GM12878 (cell line): Measurements from ENCODE around the gene DNMT3A. TPM values are rescaled to one million over a fixed set of nuclear protein-coding genes. Genes with fewer than 3 reads are reported as not detected.
A peak's percentile ranks its signal among the peaks of the same experiment; 100 is the strongest.

Experiments used
- ATAC-seq: fragments of 200-7000 bp; cut with Tn5 transposase; 3 replicates; pipeline ENCODE4 v1.9.1; 2020; ENCODE audit warnings: mild to moderate bottlenecking, moderate library complexity
- BruUV-seq: library from RNA; stranded (reverse); fragments of 400-500 nt; replicated peaks from 2 replicates; lab custom pipeline; 2021; lab: Mats Ljungman, UMichigan
- CTCF ChIA-PET: fragments of 300-600 bp; sonication (Branson Sonifier 250); formaldehyde crosslinking; extraction: SDS; loops from one replicate; lab custom pipeline; 2021; ENCODE audit warnings: inconsistent platforms; lab: Yijun Ruan, JAX
- POLR2A ChIA-PET: fragments of 350-600 bp; formaldehyde crosslinking; extraction: SDS; loops from one replicate; lab custom pipeline; 2021; ENCODE audit warnings: inconsistent platforms; lab: Charles Lee
- RAD21 ChIA-PET: fragments of 300-600 bp; sonication (Branson Sonifier 250); formaldehyde crosslinking; loops from one replicate; lab custom pipeline; 2023; ENCODE audit warnings: antibody characterized with exemption; ENCODE audit not compliant: unreplicated experiment; lab: Charles Lee
- SMC1A ChIA-PET: fragments of 300-600 bp; sonication (Branson Sonifier 250); formaldehyde crosslinking; loops from one replicate; lab custom pipeline; 2023; ENCODE audit not compliant: unreplicated experiment, uncharacterized antibody; lab: Charles Lee
- DNase-seq: peaks from one replicate; pipeline ENCODE4 v3.0.0-alpha.2; 2011; ENCODE audit warnings: low read depth, low spot score
- FAIRE-seq: peaks from 3 replicates; lab custom pipeline; 2011; peaks lifted over from hg19 to GRCh38; lab: Jason Lieb, UNC
- H2AFZ ChIP-seq: 2 replicates; pipeline ENCODE4 v1.6.0; 2011; ENCODE audit warnings: low read depth, low read length, control low read depth; ENCODE audit not compliant: control insufficient read depth
- H3K27ac ChIP-seq: 2 replicates; pipeline ENCODE4 v1.5.1; 2011; ENCODE audit warnings: control low read depth; ENCODE audit not compliant: control insufficient read depth, insufficient read depth
- H3K27me3 ChIP-seq, 2 experiments: replicated peaks in 1 of 2; 2 replicates each; pipeline versions ENCODE4 v1.6.0 to v1.6.1; 2011; ENCODE audit warnings: low read length in 1 of 2; ENCODE audit not compliant: control insufficient read depth in 2 of 2, insufficient read depth in 2 of 2
- H3K36me3 ChIP-seq, 2 experiments: 2 replicates each; pipeline ENCODE4 v1.5.1; 2011; ENCODE audit warnings: low read length in 1 of 2; ENCODE audit not compliant: control insufficient read depth in 2 of 2, insufficient read depth in 2 of 2
- H3K4me1 ChIP-seq: 2 replicates; pipeline ENCODE4 v1.6.1; 2011; ENCODE audit warnings: mild to moderate bottlenecking, low read length, moderate library complexity, mixed read lengths; ENCODE audit not compliant: control insufficient read depth, insufficient read depth
- H3K4me2 ChIP-seq: 2 replicates; pipeline ENCODE4 v1.6.0; 2011; ENCODE audit warnings: control low read depth; ENCODE audit not compliant: control insufficient read depth, insufficient read depth
- H3K4me3 ChIP-seq: fragments of 200-600 bp; sonication (generic); 2 replicates; pipeline ENCODE4 v1.5.1; 2016
- H3K79me2 ChIP-seq: 2 replicates; pipeline ENCODE4 v1.6.0; 2011; ENCODE audit warnings: low read length; ENCODE audit not compliant: control insufficient read depth, insufficient read depth
- H3K9ac ChIP-seq: 2 replicates; pipeline ENCODE4 v1.8.0; 2011; ENCODE audit warnings: low read length, control low read depth, mixed read lengths; ENCODE audit not compliant: control insufficient read depth, insufficient read depth
- H3K9me3 ChIP-seq: replicated peaks from 3 replicates; pipeline ENCODE4 v1.5.1; 2011; ENCODE audit warnings: mild to moderate bottlenecking, low read length; ENCODE audit not compliant: control insufficient read depth, insufficient read depth
- H4K20me1 ChIP-seq: 2 replicates; pipeline ENCODE4 v1.6.0; 2011; ENCODE audit not compliant: control insufficient read depth, insufficient read depth
- WGBS: methylation state at CpG from one replicate; pipeline ENCODE4 v1.1.6; 2016; ENCODE audit warnings: low lambda C conversion rate; ENCODE audit not compliant: insufficient replicate concordance, insufficient coverage; ENCODE audit errors: missing lambda C conversion rate; 5-methylcytosine and 5-hydroxymethylcytosine counted together
- in situ Hi-C: fragments of 300-500 bp; cut with MboI; formaldehyde crosslinking; loops from 9 replicates; pipeline ENCODE4 v1.14.3; 2018; ENCODE audit warnings: mixed read lengths
- intact Hi-C: fragments of 100-400 bp; cut with micrococcal nuclease; formaldehyde crosslinking; loops from one replicate; pipeline ENCODE4 v1.14.2; 2022; ENCODE audit not compliant: unreplicated experiment
- polyA plus RNA-seq, 11 experiments: library from polyadenylated mRNA; depleted of rRNA in 4 of 11; unstranded in 6 of 11; stranded (reverse) in 5 of 11; fragments of >200 nt; fragmentation: Nextera tagmentation in 4 of 11; fragmentation: Illumina TruSeq in 1 of 11; extraction: Ambion mirVana in 4 of 11; extraction: Trizol in 1 of 11; gene quantifications; 1 replicate in 1 of 11; 2 replicates in 10 of 11; pipeline versions ENCODE4 v1.2.1 to v1.2.3, GENCODE V29; 2011 to 2016; ENCODE audit warnings: inconsistent platforms in 2 of 11, missing spikeins in 2 of 11, low read depth in 1 of 11
- total RNA-seq, 4 experiments: library from RNA; depleted of rRNA in 3 of 4; stranded (reverse); fragments of >200 nt in 3 of 4; fragmentation: Illumina TruSeq in 1 of 4; extraction: Trizol in 1 of 4; gene quantifications; 2 replicates each; pipeline versions ENCODE4 v1.2.1 to v1.2.3, GENCODE V29; 2013 to 2021
- TF ChIP-seq, protein P1 (sequence below): fragments of 450-650 bp; IDR thresholded peaks from 2 replicates; pipeline ENCODE4 v1.6.1; 2016; ENCODE audit warnings: mild to moderate bottlenecking
- TF ChIP-seq, protein P2 (sequence below): fragments of 450-650 bp; formaldehyde crosslinking; IDR thresholded peaks from 2 replicates; pipeline ENCODE4 v1.4.0; 2020; ENCODE audit warnings: mild to moderate bottlenecking, moderate library complexity

Gene DNMT3A
- total and polyA plus RNA-seq, 10 of the 15 experiments (the other 5 are each of a cell fraction or from before 2014, with no cell fraction given): 7.4 to 51.6 (median 17.4) TPM

DNA sequence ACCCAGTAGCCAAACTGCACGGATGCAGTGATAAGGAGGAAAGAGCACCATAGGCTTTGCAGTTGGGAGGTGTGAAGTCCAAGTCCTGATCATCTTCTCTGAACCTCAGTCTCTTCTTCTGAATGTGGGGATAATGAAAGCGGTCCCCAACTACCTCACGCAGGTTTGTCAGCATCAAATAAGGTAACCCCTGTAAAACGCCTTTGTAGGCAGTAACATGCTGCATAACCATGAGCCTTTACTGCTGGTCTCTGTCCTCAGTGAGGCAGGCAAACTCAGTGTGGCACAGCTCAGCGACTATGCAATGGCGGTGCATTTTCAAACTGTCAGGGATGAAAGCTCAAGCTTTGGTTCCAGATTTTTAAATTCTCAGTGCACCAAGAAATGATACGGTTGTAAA, 46.1 kb downstream of the DNMT3A start:
- H3K27ac ChIP-seq: peak overlapping the region; percentile 81
- intact Hi-C loops: no loop called here
- ATAC-seq (no peak), DNase-seq (no peak), FAIRE-seq (no peak)
- BruUV-seq: no TSS peak
- ChIA-PET CTCF (interaction anchor here (0.9 to 3.8 kb wide), 5 partner anchors 14 to 271 kb away, joined by 3 to 30 read pairs (median 5); no protein-coding TSS in a partner anchor), SMC1A (interaction anchor here (1.4 to 4.0 kb wide), 5 partner anchors 7 to 66 kb away, joined by 4 to 24 read pairs (median 6); no protein-coding TSS in a partner anchor), POLR2A (interaction anchor here (1.9 to 2.9 kb wide), 2 partner anchors 15 to 22 kb away, joined by 8 to 12 read pairs; no protein-coding TSS in a partner anchor), RAD21 (interaction anchor here (1.2 to 2.0 kb wide), 5 partner anchors 21 to 121 kb away, joined by 3 to 7 read pairs (median 5); no protein-coding TSS in a partner anchor)
- H2AFZ ChIP-seq: peak overlapping the region; percentile 6
- H3K27me3 ChIP-seq: no peaks in the 10 kb centered on the region
- WGBS: 70% methylated on average over 7 of the region's 7 CpGs
- H3K4me3 ChIP-seq: peak overlapping the region; percentile 24; the same call in 1 of the 2 replicates
- peak overlapping the region; percentile 50 for H3K9ac ChIP-seq
- H4K20me1 ChIP-seq: no peaks in the 10 kb centered on the region
- TF ChIP-seq, protein P1, sequence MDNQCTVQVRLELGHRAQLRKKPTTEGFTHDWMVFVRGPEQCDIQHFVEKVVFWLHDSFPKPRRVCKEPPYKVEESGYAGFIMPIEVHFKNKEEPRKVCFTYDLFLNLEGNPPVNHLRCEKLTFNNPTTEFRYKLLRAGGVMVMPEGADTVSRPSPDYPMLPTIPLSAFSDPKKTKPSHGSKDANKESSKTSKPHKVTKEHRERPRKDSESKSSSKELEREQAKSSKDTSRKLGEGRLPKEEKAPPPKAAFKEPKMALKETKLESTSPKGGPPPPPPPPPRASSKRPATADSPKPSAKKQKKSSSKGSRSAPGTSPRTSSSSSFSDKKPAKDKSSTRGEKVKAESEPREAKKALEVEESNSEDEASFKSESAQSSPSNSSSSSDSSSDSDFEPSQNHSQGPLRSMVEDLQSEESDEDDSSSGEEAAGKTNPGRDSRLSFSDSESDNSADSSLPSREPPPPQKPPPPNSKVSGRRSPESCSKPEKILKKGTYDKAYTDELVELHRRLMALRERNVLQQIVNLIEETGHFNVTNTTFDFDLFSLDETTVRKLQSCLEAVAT: peak; percentile 63; the same call in 1 of the 2 replicates
- TF ChIP-seq, protein P2, sequence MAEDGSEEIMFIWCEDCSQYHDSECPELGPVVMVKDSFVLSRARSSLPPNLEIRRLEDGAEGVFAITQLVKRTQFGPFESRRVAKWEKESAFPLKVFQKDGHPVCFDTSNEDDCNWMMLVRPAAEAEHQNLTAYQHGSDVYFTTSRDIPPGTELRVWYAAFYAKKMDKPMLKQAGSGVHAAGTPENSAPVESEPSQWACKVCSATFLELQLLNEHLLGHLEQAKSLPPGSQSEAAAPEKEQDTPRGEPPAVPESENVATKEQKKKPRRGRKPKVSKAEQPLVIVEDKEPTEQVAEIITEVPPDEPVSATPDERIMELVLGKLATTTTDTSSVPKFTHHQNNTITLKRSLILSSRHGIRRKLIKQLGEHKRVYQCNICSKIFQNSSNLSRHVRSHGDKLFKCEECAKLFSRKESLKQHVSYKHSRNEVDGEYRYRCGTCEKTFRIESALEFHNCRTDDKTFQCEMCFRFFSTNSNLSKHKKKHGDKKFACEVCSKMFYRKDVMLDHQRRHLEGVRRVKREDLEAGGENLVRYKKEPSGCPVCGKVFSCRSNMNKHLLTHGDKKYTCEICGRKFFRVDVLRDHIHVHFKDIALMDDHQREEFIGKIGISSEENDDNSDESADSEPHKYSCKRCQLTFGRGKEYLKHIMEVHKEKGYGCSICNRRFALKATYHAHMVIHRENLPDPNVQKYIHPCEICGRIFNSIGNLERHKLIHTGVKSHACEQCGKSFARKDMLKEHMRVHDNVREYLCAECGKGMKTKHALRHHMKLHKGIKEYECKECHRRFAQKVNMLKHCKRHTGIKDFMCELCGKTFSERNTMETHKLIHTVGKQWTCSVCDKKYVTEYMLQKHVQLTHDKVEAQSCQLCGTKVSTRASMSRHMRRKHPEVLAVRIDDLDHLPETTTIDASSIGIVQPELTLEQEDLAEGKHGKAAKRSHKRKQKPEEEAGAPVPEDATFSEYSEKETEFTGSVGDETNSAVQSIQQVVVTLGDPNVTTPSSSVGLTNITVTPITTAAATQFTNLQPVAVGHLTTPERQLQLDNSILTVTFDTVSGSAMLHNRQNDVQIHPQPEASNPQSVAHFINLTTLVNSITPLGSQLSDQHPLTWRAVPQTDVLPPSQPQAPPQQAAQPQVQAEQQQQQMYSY (CRISPR knock-in tag): no peak
- peaks cover 2 to 11% of the 10 kb centered on the region in 2 experiments; a peak in 3 of 4 replicates for H3K36me3 ChIP-seq
- in situ Hi-C loops: no loop called here
- peaks cover 35% of the 10 kb centered on the region for H3K4me1 ChIP-seq
- H3K4me2 ChIP-seq: peak overlapping the region; percentile 83
- no peaks in the 10 kb centered on the region for H3K79me2 ChIP-seq
- H3K9me3 ChIP-seq: no peaks in the 10 kb centered on the region
